Muscle layer of duodenum (tissue), 2 donors: ENCODE results near the gene CORO1C.
"Not testable (repeated sequence)": the region's sequence is repeated elsewhere in the genome, so short reads cannot be mapped to it uniquely, and the experiment has no call there.

Experiments
- H3K27ac ChIP-seq: one replicate; pipeline ENCODE4 v1.7.0; 2013; ENCODE audit warnings: mild to moderate bottlenecking, low read length
- H3K27me3 ChIP-seq: one replicate; pipeline ENCODE4 v1.7.0; 2013; ENCODE audit warnings: low read depth, mild to moderate bottlenecking, control low read depth, low read length
- H3K36me3 ChIP-seq, 2 donors: one replicate each; pipeline ENCODE4 v1.7.0; 2013; ENCODE audit warnings: low read length in 2 of 2, control low read depth in 1 of 2, mild to moderate bottlenecking in 1 of 2; ENCODE audit not compliant: insufficient read depth in 2 of 2, control insufficient read depth in 1 of 2
- H3K4me1 ChIP-seq, 2 donors: one replicate each; pipeline ENCODE4 v1.7.0; 2013; ENCODE audit warnings: low read length in 2 of 2, mild to moderate bottlenecking in 2 of 2, control low read depth in 1 of 2, moderate library complexity in 1 of 2; ENCODE audit not compliant: insufficient read depth in 2 of 2, control insufficient read depth in 1 of 2
- H3K4me3 ChIP-seq, 2 donors: one replicate each; pipeline ENCODE4 v1.7.0; 2013; ENCODE audit warnings: low read length in 2 of 2, low read depth in 1 of 2, mild to moderate bottlenecking in 1 of 2
- H3K9me3 ChIP-seq, 2 donors: one replicate each; pipeline ENCODE4 v1.7.0; 2013; ENCODE audit warnings: low read length in 2 of 2, control low read depth in 1 of 2, mild to moderate bottlenecking in 1 of 2; ENCODE audit not compliant: control insufficient read depth in 1 of 2
- donor health status: healthy.

Gene CORO1C

GRCh38 chr12:108623577-108623976 lies 107.7 kb downstream of the CORO1C start:
- Histone ChIP-seq H3K4me3 (no peak overlapping the region), H3K27ac (no peak overlapping the region), H3K4me1 (no peaks in the 10 kb centered on the region), H3K27me3 (no peaks in the 10 kb centered on the region), H3K36me3 (no peaks in the 10 kb centered on the region), H3K9me3 (no peaks in the 10 kb centered on the region)

- Histone ChIP-seq H3K9me3 (no peaks in the 10 kb centered on the region), H3K4me1 (no peaks in the 10 kb centered on the region), H3K27ac (no peak overlapping the region), H3K36me3 (no peaks in the 10 kb centered on the region), H3K27me3 (no peaks in the 10 kb centered on the region), H3K4me3 (no peak overlapping the region)
These were observed 108.3 kb downstream of the CORO1C start for GRCh38 chr12:108622921-108623514.

- no peaks in the 10 kb centered on the region for H3K36me3 ChIP-seq
- no peaks in the 10 kb centered on the region for H3K9me3 ChIP-seq
- H3K27me3 ChIP-seq: no peaks in the 10 kb centered on the region
- H3K27ac ChIP-seq: no peak overlapping the region
- no peak overlapping the region for H3K4me3 ChIP-seq
- no peaks in the 10 kb centered on the region for H3K4me1 ChIP-seq
These were observed 108.9 kb downstream of the CORO1C start for GRCh38 chr12:108622421-108622820.

GRCh38 chr12:108621161-108621560 lies 110.2 kb downstream of the CORO1C start:
- Histone ChIP-seq H3K9me3 (no peaks in the 10 kb centered on the region), H3K27ac (no peak overlapping the region), H3K4me3 (no peak overlapping the region), H3K36me3 (no peaks in the 10 kb centered on the region), H3K27me3 (no peaks in the 10 kb centered on the region), H3K4me1 (no peaks in the 10 kb centered on the region)

- no peak overlapping the region for H3K4me3 ChIP-seq
- H3K9me3 ChIP-seq: no peaks in the 10 kb centered on the region
- H3K27ac ChIP-seq: no peak overlapping the region
- H3K36me3 ChIP-seq: no peaks in the 10 kb centered on the region
- no peaks in the 10 kb centered on the region for H3K27me3 ChIP-seq
- no peaks in the 10 kb centered on the region for H3K4me1 ChIP-seq
These were observed 111.0 kb downstream of the CORO1C start for GRCh38 chr12:108620236-108620879.

GRCh38 chr12:108619369-108620160 lies 111.8 kb downstream of the CORO1C start:
- Histone ChIP-seq H3K4me1 (no peaks in the 10 kb centered on the region), H3K27me3 (no peaks in the 10 kb centered on the region), H3K36me3 (no peaks in the 10 kb centered on the region), H3K9me3 (no peaks in the 10 kb centered on the region), H3K27ac (no peak overlapping the region), H3K4me3 (no peak overlapping the region)

- not testable (repeated sequence) for H3K9me3 ChIP-seq, H3K27ac ChIP-seq, H3K4me3 ChIP-seq, H3K27me3 ChIP-seq, H3K4me1 ChIP-seq, H3K36me3 ChIP-seq
These were observed 112.4 kb downstream of the CORO1C start for GRCh38 chr12:108618953-108619274.

- H3K36me3 ChIP-seq: no peaks in the 10 kb centered on the region
These were observed 113.0 kb downstream of the CORO1C start for GRCh38 chr12:108618079-108618952.

GRCh38 chr12:108616941-108617858 lies 114.1 kb downstream of the CORO1C start:
- Histone ChIP-seq H3K9me3 (no peaks in the 10 kb centered on the region), H3K27me3 (no peaks in the 10 kb centered on the region), H3K36me3 (no peaks in the 10 kb centered on the region), H3K4me1 (no peaks in the 10 kb centered on the region), H3K4me3 (no peak overlapping the region), H3K27ac (no peak overlapping the region)

More at GRCh38 chr12:108618079-108618952, 113.0 kb downstream of the CORO1C start:
- Histone ChIP-seq H3K4me3 (no peak overlapping the region), H3K27ac (no peak overlapping the region), H3K4me1 (no peaks in the 10 kb centered on the region), H3K27me3 (no peaks in the 10 kb centered on the region), H3K9me3 (no peaks in the 10 kb centered on the region)

- H3K4me3 ChIP-seq: no peak overlapping the region
- no peaks in the 10 kb centered on the region for H3K4me1 ChIP-seq
- H3K27ac ChIP-seq: no peak overlapping the region
- no peaks in the 10 kb centered on the region for H3K27me3 ChIP-seq
- no peaks in the 10 kb centered on the region for H3K9me3 ChIP-seq
- no peaks in the 10 kb centered on the region for H3K36me3 ChIP-seq
These were observed 115.0 kb downstream of the CORO1C start for GRCh38 chr12:108616359-108616758.
